Endometrial microvascular endothelial cells (primary cell): Measurements from ENCODE around the gene KIAA0825. TPM values are rescaled to one million over a fixed set of nuclear protein-coding genes. Genes with fewer than 3 reads are reported as not detected.

Experiments
- in situ Hi-C: cut with HindIII; loops from 2 replicates; pipeline ENCODE4 v1.10.0; 2017; ENCODE audit warnings: low sequenced_read_pairs, low pct_unique_long_range_greater_than_20kb; ENCODE audit errors: inconsistent ontology term
- total RNA-seq: library from RNA; depleted of rRNA; stranded (reverse); fragments of >200 nt; gene quantifications from one replicate; pipeline ENCODE4 v1.2.3, GENCODE V29; 2015; ENCODE audit errors: inconsistent ontology term

Gene KIAA0825
- total RNA-seq, 1 donor from 2014 or later, result 0.46 TPM

DNA sequence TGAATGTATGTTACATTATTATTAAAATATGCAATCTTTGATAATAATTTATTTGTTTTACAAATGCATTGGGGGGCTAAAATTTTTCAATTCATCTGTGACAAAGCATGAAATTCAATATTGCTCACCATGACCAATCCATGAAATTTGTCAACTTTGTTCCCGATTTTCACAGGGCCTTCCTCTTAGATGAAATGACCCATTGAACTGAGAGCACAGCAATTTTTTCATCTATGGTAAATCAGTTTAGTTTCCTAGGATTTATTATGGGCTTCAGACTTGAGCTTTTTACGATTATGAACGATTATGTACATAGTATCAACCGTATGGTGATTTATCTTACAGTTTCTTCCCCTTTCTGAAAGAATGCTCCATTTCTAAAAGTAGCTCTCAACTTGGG, 157.3 kb downstream of the KIAA0825 start:
- in situ Hi-C loops, result no loop called here

DNA sequence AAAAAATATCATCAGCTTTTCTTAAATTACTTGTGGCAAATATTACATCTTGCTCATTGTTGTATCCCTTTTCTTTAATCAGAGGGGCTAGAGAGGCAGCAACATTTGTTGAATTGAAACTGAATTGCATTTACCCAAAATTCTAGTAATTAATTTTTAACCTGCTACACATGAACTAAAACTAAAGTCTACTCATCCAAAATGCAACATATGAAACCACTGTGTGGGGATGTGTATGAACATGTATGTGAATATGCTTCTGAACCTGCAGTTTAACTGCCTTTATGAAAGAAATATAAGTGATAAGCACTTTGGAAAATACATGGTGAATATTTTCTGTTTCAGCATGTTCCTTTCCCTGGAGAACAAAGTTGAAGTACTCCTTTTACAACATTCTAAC, 158.5 kb downstream of the KIAA0825 start:
- in situ Hi-C loops, result no loop called here

DNA sequence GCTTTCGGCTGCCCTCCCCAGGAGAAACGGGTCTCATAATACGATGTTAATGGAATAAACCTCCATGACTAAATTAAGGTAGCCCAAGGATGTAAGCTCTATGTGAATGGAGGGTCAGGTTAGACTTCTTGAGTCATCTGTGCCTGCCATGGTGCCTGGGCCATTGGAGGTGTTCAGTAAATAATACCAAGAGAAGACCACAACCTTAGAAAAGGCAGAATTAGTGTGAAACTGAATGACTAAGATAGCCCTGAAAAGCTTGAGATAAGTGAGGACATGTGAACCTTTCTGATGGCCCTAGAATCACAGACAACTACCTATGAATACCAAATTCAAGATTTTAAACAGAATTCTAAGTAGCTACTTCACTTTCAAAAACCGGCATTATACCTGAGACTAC, 160.6 kb downstream of the KIAA0825 start:
- in situ Hi-C loops, result no loop called here

DNA sequence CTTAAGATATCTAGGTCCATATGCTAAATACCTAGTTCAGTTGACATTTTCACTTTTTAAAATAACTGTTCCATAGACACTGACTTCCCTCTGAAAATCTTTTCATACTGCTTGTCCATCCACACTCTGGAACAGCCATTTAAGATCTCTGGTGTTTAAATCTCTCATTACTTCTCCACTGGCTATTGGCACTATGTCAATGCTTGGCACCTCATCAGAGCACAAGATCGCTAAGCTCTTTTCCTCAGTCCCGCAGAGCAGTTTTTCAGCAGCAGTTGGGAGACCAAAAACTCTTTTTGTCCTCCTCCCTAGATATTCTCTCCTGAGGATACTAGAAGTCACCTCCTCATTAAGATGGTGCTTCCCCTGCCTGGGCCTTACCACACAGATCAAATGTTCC, 172.7 kb downstream of the KIAA0825 start:
- in situ Hi-C loops, result no loop called here

DNA sequence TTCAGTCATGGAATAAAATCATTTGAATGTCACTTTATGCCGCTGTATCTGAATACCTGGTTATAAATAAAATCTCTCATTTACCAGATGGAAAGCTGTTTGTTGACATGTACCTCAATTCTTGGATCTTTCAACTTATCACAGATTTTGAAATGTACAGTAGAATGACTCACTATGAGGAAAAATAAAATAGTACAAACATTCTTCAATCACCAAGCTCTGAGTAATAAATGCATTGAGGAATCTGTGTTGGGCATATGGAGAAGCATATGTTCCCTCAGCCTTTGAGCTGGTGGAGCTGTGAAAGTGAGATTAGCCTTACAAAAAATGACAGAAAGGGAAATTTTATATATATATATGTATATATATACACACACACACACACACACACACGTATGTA, 175.4 kb downstream of the KIAA0825 start:
- in situ Hi-C loops, result no loop called here

DNA sequence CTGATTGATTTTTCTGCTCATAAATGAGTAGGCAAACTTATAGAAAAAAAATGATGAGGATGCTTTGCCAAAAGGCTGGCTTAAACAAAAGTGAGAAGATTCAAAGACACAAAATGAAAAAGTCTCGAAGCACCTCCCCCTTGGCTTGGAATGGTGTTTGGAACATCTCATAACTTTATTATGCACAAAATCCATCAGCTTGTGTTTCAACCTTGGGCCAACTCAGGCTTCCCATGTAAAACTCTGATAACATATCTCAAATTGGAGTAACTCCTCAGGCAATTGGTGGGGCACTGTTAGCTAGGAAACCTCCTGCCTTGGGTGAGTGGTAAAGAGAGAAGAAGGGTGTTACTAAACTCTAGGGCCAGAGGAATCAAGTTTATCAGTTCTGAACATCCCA, 176.3 kb downstream of the KIAA0825 start:
- in situ Hi-C loops, result no loop called here

DNA sequence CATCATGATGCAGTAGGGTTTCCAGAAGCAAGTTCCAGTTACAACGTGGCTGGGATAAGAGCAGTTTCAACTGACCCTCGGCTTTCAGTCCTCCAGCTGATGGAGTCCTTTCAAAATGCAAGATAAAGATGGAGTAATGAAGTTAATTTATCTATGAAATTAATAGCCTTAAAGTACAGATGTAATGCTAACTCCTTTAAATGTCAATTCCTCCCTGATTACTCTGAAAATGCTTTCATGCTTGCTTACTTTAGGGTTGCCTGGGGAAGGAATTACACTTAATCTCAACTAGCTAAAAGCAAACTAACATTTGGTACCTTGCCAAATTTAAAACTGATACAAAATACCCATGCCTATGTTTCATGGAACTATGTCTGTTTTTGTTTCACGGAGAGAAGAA, 178.4 kb downstream of the KIAA0825 start:
- in situ Hi-C loops, result no loop called here

DNA sequence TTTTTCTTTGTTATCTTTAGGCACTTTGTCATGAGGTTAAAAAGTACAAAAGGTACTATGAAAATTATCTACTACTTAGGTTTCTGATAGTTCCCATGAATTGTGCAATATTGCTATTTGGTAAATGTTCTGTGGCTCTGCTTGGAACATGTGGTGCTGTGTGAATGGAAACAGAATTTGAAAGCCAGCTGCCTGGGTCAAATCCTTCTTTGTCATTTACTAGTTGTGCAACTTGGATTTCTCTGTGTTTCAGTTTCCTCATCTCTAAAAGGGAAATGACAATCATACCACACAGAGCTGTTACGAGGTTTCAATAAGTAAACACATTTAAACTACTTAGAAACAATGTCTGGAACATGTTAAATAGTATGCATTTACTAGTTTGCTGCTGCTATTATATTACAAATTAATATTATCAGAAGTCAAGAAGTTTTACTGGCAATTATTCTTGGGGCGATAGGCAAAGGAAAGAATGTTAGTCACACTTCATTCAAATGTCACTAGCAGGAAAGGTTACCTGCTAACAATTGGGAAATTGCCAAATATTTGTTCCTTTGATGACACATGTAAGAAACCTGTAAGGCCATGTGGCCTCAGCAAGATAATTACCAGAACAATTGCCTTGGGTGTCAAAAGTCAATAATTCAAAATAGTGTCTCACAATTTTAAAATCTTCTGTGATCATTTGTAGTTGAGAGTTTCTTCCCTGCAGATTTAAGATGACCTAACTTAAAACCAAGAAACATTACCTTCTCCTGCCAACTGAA, 184.8 kb downstream of the KIAA0825 start:
- in situ Hi-C loops, result no loop called here

DNA sequence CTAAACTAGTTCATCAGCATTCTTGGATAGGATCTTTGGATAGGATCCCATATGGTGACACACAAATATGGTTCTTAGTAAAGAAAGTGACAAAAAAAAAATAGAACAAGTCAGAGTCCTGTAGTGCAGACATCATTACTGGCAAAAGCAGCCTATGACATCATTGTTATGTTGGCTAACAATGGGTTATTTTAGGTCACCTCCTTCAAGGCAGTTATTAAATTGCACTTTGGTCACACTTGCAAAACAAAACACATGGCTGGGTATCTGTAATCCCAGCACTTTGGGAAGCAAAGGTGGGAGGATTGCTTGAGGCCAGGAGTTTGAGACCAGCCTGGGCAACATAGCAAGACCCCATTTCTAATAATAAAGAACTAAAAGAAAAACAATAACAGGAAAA, 185.9 kb downstream of the KIAA0825 start:
- in situ Hi-C loops, result no loop called here

DNA sequence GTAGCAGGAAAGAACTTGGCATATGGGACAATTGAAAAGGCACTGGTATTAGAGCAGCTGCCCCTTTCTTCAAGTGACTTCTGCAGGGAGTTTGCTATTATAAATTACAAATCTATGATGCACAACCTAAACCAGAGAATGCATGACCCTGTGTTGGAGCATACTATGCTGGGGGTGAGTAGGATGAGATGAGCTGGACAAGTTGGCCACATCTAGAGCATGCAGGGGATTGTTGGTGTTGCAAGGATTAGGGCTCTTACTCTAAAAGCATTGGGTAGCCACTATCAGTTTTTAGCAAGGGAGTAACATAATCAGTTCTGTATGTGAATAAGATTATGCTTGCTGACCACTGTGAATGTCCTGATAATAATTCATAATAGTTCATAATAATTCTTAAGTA, 186.7 kb downstream of the KIAA0825 start:
- in situ Hi-C loops, result no loop called here

DNA sequence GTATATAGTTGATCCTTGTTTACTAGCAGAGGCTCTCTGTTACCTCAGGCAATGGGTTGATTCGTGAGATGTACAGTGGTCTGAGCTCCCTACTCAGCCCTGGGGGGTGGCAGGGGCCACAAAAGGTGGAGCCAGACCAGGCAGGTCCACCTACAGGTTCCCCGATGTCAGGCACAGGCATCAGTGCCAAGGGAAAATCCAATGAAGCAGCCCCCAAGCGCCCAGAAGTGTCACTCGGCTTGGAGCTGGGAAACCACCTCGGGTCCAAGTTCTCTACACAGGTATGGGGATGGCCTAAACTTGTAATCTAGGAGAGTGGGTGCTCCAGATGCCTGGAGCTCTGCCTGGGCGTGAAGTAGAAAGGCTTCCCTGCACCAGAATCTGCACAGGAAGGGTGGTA, 188.8 kb downstream of the KIAA0825 start:
- in situ Hi-C loops, result no loop called here

DNA sequence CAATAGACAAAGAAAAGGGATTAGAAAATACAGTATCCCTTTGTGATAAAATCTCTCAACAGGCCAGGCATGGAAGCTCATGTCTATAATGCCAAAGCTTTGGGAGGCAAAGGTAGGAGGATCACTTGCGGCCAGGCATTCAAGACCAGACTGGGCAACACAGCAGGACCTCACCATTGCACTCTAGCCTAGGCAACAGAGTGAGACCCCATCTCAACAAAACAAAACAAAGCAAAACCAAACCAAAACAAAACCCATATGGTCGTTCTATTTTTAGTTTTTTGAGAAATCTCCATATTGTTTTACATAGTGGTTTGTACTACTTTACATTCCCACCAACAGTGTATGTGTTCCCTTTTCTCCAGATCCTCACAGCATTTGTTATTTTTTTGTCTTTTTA, 193.0 kb downstream of the KIAA0825 start:
- in situ Hi-C loops, result no loop called here

DNA sequence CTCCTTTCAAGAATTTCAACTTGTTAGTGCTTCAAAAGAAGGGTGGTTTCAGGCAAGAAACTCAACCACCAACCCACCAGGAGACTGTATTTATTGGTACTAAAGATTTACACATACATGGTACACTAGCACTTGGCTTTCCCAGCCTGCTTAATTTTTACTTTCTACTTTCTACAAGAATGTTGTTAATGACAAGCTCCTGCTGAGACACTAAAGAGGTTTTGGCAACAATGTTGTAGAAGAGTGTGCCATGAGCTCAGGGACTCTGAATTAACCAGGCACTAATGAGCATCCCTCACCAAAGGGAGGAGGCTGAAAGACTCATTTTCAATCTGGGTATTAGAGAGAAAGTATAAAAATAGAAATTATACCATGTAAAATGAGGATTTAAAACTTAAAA, 195.0 kb downstream of the KIAA0825 start:
- in situ Hi-C loops, result no loop called here

DNA sequence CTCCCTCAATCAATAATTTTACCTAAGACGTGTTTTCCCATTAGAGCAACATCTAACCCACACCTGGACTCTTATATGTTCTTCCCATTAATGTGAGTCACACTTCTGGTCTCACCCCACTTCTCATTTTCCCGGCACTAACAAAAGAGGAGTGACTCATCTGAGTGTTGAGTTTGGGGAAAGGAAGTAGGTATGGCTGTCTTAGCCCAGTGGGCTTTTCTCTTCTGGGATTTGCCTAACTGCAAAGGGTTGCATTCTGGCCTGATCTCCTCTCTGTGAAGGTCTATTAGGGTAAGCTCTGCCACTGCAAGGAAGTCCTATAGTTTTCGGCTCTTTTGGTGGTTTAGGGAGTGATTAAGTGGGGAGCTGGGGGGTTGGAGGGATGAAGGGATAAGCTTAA, 195.6 kb downstream of the KIAA0825 start:
- in situ Hi-C loops, result no loop called here

DNA sequence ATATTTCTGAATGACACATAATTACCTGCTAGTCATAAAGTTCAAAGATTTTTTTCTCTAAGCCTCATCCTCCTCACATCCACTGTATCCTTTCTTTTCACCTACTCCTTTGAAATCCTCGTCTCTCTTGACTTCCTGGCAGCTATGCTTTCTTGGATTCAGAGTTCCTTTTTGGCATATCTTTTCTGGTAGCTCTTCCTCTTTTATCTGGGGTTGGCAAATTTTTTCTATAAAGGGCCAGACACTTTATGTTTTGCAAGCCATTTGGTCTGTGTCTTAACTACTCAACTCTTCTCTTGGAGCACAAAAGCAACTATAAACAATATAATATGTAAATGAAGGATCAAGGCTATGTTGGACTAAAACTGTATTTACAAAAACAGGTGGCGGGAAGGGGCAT, 197.5 kb downstream of the KIAA0825 start:
- in situ Hi-C loops, result no loop called here

DNA sequence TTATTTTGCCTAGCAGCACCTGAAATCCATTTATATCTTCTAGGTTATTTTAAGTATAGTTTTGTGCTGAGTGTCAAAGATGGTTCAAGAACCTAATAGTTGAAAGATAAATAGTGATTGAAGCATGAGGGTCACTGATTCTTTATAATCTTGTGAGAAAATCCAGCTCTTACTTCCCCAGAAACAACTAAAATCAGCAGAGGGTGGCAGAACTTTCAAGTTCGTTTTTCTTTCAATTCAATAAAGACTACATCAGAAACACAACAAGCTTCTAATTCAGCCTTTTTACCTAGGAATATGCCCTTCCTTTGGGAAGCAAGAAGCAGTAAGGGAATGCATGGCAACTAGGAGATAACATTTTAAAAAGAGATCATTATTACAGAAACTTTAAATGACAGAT, 202.6 kb downstream of the KIAA0825 start:
- in situ Hi-C loops, result no loop called here

DNA sequence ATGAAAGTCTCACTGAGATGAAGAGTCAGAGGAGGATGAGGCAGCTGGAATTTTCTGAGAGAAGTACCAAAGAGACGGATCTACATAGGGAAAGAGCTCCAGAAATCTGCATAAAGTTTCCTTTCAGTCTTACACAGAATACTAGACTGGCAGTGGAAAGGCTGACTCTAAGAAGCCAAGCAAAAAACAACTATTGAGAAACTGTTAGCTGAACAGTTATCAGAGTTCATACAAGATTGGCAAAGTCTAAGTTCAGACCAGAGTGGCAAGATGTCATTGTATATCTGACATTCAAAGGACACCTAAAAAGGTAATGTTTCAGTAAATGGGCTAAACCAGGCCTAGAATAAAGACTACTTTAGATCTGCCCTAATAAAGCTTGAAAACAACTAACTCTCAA, 209.0 kb downstream of the KIAA0825 start:
- in situ Hi-C loops, result no loop called here

DNA sequence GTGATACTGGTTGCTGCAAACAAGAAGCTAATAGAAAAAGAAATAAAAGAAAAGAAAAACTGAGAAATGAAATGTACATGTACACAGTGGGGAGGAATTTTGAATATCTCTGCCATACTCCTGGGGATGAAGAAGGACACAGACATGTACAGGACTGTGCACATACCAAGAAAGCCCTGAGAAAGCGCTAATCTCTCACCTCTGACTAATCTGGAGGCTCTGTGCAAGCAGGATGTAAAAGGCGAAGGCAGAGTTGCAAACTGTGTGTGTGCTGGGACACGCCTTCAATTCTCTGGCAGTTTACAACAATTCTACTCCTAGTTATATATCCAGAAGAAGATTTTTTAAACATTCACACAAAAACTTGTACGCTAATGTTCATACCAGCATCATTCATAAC, 211.4 kb downstream of the KIAA0825 start:
- in situ Hi-C loops, result no loop called here

DNA sequence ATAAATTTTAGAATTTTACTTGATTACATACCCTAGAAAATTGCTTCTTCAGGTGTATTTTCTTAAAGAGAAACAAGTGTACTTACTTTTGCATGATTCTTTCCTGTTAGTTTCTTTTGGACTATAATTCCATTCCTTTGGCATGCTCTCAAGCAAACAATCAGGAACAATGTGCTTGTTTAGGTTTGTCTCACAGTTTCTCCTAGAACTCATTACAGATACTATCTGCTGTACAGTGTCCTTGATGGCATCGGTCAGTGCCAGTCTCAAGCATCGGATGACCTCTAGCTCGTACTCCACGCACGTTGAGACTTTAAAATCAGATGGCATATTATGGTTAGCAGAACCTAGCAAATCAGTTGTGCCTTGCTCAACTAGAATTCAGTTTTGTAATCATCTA, 214.9 kb downstream of the KIAA0825 start:
- in situ Hi-C loops, result no loop called here

DNA sequence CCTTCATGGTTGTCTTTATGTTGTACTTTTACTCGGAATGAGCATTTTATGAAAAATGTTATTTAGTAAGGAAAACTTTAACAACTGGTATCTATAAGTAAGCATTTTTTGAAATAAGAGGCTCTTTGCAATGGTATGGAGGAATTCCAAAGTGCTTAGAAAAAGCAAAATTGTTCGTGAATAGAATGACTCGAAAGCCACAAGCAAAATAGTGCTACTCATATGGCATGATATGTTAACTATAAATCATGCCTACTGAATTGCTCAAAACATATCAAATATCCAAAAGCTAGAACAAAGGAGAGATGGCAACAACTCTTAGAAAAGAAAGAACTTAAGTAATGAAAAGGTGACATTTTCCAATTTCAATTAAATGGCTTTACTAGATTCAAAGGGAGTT, 216.3 kb downstream of the KIAA0825 start:
- in situ Hi-C loops, result no loop called here

DNA sequence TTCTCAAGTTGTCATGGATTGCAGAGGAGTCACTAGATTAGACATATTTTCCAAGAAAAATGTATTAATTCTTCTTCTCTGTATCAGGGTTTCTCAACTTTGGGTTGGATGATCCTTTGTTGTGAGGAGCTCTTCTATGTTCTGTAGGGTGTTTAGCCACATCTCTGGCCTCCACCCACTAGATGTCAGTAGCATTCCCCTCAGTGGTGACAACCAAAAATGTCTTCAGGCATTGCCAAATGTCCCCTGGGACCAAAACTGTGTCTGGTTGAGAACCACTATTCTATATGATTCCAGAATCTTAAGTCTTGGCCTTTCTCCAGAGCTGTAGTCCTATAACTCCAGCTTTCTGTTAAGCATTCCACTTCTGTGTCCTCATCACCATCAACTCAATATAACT, 220.9 kb downstream of the KIAA0825 start:
- in situ Hi-C loops, result no loop called here
